ENCODE results near the gene CTH.
"Not testable (repeated sequence)": the region's sequence is repeated elsewhere in the genome, so short reads cannot be mapped to it uniquely, and the experiment has no call there.

CTH gene

DNA sequence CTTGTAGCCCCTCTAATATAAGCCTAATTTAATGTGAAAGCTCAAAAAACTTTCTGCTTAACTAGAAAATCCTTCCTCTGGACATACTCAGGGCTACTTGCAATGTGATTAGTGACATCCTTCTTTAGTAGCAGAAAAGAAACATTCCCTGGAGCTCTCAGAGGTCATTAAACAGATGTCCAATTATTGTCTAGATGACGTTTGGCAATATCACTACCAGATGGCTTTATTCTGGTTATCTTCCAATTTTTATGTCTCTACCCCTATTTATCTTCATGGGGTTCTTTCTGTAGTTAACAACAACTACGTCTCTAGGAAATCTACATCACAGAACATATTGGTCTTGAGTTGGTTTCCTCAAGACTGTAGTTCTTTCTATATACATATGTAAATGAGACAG is 44.2 kb downstream of the CTH start:
- DNase-seq (ENCODE audit: low spot score), result no peak

- DNase-seq (ENCODE audit: low spot score), result peak; percentile 66
These were observed 47.1 kb downstream of the CTH start for GRCh38 chr1:70458131-70458530.

- no peak for DNase-seq (ENCODE audit: low spot score)
These were observed 48.6 kb downstream of the CTH start for GRCh38 chr1:70459496-70460225.

DNA sequence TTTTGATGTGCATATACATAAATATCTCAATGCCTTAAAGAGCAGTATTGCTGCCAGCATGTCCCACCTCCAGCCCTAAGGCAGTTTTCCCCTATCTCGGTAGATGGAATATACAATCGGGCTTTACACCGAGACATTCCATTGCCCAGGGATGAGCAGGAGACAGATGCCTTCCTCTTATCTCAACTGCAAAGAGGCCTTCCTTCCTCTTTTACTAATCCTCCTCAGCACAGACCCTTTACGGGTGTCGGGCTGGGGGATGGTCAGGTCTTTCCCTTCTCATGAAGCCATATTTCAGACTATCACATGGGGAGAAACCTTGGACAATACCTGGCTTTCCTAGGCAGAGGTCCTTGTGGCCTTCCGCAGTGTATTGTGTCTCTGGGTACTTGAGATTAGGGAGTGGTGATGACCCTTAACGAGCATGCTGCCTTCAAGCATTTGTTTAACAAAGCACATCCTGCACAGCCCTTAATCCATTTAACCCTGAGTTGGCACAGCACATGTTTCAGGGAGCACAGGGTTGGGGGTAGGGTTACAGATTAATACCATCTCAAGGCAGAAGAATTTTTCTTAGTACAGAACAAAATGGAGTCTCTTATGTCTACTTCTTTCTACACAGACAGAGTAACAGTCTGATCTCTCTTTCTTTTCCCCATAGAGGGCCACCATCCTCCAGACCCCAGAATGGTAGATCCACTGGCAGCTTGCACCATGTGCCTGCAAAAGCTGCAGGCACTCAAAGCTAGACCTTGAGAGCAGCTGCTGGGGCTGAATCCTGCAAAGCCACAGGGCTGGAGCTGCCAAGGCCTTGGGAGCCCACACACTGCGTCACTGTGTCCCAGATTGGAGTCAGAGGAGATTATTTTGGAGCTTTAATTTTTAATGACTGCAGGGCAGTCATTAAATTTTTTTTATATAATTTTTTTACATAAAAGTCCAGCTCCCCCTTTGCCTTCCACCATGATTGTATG is 50.0 kb downstream of the CTH start:
- not testable (repeated sequence) for DNase-seq (ENCODE audit: low spot score)

GRCh38 chr1:70462611-70463010 is 51.5 kb downstream of the CTH start:
- DNase-seq (ENCODE audit: low spot score), result no peak

- DNase-seq (ENCODE audit: low spot score), result no peak
These were observed 54.8 kb downstream of the CTH start for GRCh38 chr1:70465911-70466310.

DNA sequence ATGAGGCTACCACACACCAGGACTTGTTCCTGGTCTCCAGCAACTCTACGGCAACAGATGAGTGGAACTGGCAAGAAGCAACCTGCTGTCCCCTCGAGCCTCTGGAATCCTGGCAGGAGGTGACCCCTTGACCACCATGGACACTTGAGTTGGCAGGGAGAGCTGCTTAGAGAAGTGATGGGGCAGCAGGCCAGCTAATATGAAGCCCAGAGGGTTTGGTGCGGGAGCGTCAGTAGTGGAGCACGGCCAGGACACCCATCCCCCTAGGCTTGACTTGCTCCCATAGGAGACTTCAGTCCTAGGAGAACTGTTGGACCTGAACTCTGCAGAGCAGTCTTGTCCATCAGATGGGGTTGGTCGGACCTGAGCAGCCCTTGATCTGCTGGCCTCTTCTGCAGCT is 56.5 kb downstream of the CTH start:
- no peak for DNase-seq (ENCODE audit: low spot score)

DNA sequence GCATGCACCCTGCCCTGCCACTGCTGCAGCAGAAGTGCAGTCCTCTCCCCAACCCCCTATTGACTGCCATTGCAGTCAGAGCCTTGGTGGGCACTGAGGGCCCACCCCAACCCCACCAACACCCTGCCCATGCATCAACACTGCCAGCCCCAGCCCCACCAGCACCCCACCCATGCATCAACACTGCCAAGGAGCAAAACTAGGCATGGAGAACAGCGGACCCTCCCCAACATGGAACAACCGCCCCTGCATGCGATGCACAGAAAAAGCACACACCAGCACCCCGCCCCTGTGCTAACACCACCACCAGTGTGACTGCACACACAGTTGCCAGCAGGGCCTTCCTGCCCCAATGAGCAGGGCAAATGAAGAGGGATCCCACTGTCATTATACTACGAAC is 57.1 kb downstream of the CTH start:
- no peak for DNase-seq (ENCODE audit: low spot score)

DNA sequence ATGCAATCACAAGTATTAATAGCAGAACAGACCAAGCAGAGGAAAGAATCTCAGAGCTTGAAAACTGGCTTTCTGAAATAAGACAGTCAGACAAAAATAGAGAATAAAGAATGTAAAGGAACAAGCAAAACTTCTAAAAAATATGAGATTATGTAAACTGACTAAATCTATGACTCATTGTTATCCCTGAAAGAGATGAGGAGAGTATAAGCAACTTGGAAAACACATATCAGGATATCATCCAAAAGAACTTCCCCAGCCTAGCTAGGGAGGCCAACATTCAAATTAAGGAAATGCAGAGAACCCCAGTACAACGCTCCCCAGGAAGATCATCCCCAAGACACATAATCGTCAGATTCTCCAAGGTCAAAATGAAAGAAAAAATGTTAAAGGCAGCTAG is 58.1 kb downstream of the CTH start:
- DNase-seq (ENCODE audit: low spot score), result not testable (repeated sequence)

GRCh38 chr1:70475023-70475422 is 64.0 kb downstream of the CTH start:
- DNase-seq (ENCODE audit: low spot score), result no peak

DNA sequence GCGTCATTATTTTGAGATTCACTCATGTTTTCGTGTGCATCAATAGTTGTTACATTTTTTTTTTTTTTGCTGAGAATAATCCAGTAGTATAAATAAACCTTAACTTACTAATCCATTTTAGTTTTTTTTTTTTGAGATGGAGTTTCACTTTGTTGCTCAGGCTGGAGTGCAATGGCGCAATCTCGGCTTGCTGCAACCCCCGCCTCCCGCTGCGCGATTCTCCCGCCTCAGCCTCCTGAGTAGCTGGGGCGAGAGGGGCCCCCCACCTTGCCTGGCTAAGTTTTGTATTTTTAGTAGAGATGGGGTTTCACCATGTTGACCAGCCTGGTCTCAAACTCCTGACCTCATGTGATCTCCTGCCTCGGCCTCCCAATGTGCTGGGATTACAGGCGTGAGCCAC is 66.0 kb downstream of the CTH start:
- no peak for DNase-seq (ENCODE audit: low spot score)

DNA sequence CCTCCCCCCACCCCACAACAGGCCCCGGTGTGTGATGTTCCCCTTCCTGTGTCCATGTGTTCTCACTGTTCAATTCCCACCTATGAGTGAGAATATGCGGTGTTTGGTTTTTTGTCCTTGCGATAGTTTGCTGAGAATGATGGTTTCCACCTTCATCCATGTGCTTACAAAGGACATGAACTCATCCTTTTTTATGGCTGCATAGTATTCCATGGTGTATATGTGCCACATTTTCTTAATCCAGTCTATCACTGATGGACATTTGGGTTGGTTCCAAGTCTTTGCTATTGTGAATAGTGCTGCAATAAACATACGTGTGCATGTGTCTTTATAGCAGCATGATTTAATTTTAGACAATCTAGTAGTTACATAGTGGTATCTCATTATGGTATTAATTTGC is 66.8 kb downstream of the CTH start:
- not testable (repeated sequence) for DNase-seq (ENCODE audit: low spot score)

GRCh38 chr1:70483342-70483741 is 72.3 kb downstream of the CTH start:
- DNase-seq (ENCODE audit: low spot score), result no peak

GRCh38 chr1:70485624-70486023 is 74.6 kb downstream of the CTH start:
- no peak for DNase-seq (ENCODE audit: low spot score)

GRCh38 chr1:70486676-70487458 is 75.8 kb downstream of the CTH start:
- DNase-seq (ENCODE audit: low spot score), result no peak

GRCh38 chr1:70487459-70487815 is 76.4 kb downstream of the CTH start:
- DNase-seq (ENCODE audit: low spot score), result no peak

GRCh38 chr1:70487910-70488665 is 77.0 kb downstream of the CTH start:
- peak; percentile 7 for DNase-seq (ENCODE audit: low spot score)

Data from putamen (tissue), 1 donor.